H9 (cell line): Measurements from ENCODE around the gene SRPX. TPM values are rescaled to one million over a fixed set of nuclear protein-coding genes. Genes with fewer than 3 reads are reported as not detected.

Experiments
- DNase-seq: peaks from one replicate; pipeline ENCODE4 v3.0.0-alpha.2; 2017
- H2AFZ ChIP-seq: one replicate; pipeline ENCODE4 v1.6.1; 2013; ENCODE audit warnings: mild to moderate bottlenecking, low read length, control low read depth, moderate library complexity
- H2AK5ac ChIP-seq: 2 replicates; pipeline ENCODE4 v1.6.1; 2013; ENCODE audit warnings: low read length, control low read depth, mixed read lengths; ENCODE audit not compliant: insufficient read length
- H2BK120ac ChIP-seq: one replicate; pipeline ENCODE4 v1.6.1; 2013; ENCODE audit warnings: low read depth, mild to moderate bottlenecking, low read length, control low read depth, inconsistent platforms; ENCODE audit not compliant: poor library complexity, severe bottlenecking
- H2BK12ac ChIP-seq: 2 replicates; pipeline ENCODE4 v1.6.1; 2013; ENCODE audit warnings: low read length, control low read depth, mixed read lengths, low read depth; ENCODE audit not compliant: insufficient read length
- H2BK15ac ChIP-seq: 2 replicates; pipeline ENCODE4 v1.6.1; 2013; ENCODE audit warnings: low read depth, low read length, control low read depth
- H2BK20ac ChIP-seq: one replicate; pipeline ENCODE4 v1.6.1; 2013; ENCODE audit warnings: low read depth, mild to moderate bottlenecking, low read length, control low read depth, inconsistent platforms; ENCODE audit not compliant: poor library complexity, severe bottlenecking
- H2BK5ac ChIP-seq: 2 replicates; pipeline ENCODE4 v1.6.1; 2013; ENCODE audit warnings: low read length, control low read depth, mixed read lengths; ENCODE audit not compliant: insufficient read length
- H3K14ac ChIP-seq: 2 replicates; pipeline ENCODE4 v1.6.1; 2013; ENCODE audit warnings: low read length, control low read depth; ENCODE audit not compliant: insufficient read depth
- H3K18ac ChIP-seq: 2 replicates; pipeline ENCODE4 v1.6.1; 2013; ENCODE audit warnings: low read depth, mild to moderate bottlenecking, mixed read lengths, low read length, control low read depth; ENCODE audit not compliant: insufficient read length
- H3K23ac ChIP-seq: 2 replicates; pipeline ENCODE4 v1.6.1; 2013; ENCODE audit warnings: low read length, control low read depth, mixed read lengths, low read depth; ENCODE audit not compliant: insufficient read length
- H3K23me2 ChIP-seq: 2 replicates; pipeline ENCODE4 v1.6.1; 2013; ENCODE audit warnings: low read depth, mild to moderate bottlenecking, mixed read lengths, low read length, control low read depth; ENCODE audit not compliant: insufficient read length, poor library complexity, severe bottlenecking
- H3K27ac ChIP-seq: 2 replicates; pipeline ENCODE4 v1.5.1; 2013; ENCODE audit warnings: low read length, control low read depth, mixed read lengths, low read depth; ENCODE audit not compliant: insufficient read length
- H3K27me3 ChIP-seq: 2 replicates; pipeline ENCODE4 v1.6.1; 2013; ENCODE audit warnings: low read length, control low read depth, inconsistent platforms; ENCODE audit not compliant: insufficient read depth
- H3K4ac ChIP-seq: 2 replicates; pipeline ENCODE4 v1.6.1; 2013; ENCODE audit warnings: low read depth, mild to moderate bottlenecking, control low read depth, inconsistent platforms, low read length, moderate library complexity
- H3K4me1 ChIP-seq: 2 replicates; pipeline ENCODE4 v1.6.1; 2013; ENCODE audit warnings: low read length, control low read depth, inconsistent platforms; ENCODE audit not compliant: insufficient read depth
- H3K4me2 ChIP-seq: 2 replicates; pipeline ENCODE4 v1.6.1; 2013; ENCODE audit warnings: low read length, control low read depth, mixed read lengths; ENCODE audit not compliant: insufficient read length, insufficient read depth
- H3K56ac ChIP-seq: 2 replicates; pipeline ENCODE4 v1.6.1; 2013; ENCODE audit warnings: low read depth, mild to moderate bottlenecking, mixed read lengths, low read length, control low read depth; ENCODE audit not compliant: insufficient read length
- H3K79me1 ChIP-seq: 2 replicates; pipeline ENCODE4 v1.6.1; 2013; ENCODE audit warnings: low read depth, mild to moderate bottlenecking, moderate library complexity, low read length, control low read depth, inconsistent platforms; ENCODE audit not compliant: insufficient read depth, poor library complexity, severe bottlenecking
- H3K79me2 ChIP-seq: 2 replicates; pipeline ENCODE4 v1.6.1; 2013; ENCODE audit warnings: low read length, control low read depth, inconsistent platforms; ENCODE audit not compliant: insufficient read depth
- H3K9ac ChIP-seq: 2 replicates; pipeline ENCODE4 v1.6.1; 2013; ENCODE audit warnings: low read length, control low read depth, mixed read lengths; ENCODE audit not compliant: insufficient read length; ENCODE audit errors: extremely low read depth
- H3K9me3 ChIP-seq: one replicate; pipeline ENCODE4 v1.6.1; 2013; ENCODE audit warnings: low read depth, low read length, inconsistent platforms; ENCODE audit not compliant: control insufficient read depth
- H3T11ph ChIP-seq: one replicate; pipeline ENCODE4 v1.6.1; 2013; ENCODE audit warnings: mild to moderate bottlenecking, low read length, control low read depth, inconsistent platforms
- H4K20me1 ChIP-seq: one replicate; pipeline ENCODE4 v1.6.1; 2013; ENCODE audit not compliant: control insufficient read depth, insufficient read length, insufficient read depth
- H4K5ac ChIP-seq: 2 replicates; pipeline ENCODE4 v1.6.1; 2013; ENCODE audit warnings: low read depth, mild to moderate bottlenecking, mixed read lengths, low read length, control low read depth; ENCODE audit not compliant: insufficient read length
- H4K8ac ChIP-seq: replicated peaks from 2 replicates; pipeline ENCODE4 v1.6.1; 2013; ENCODE audit warnings: low read length, control low read depth, mixed read lengths, low read depth; ENCODE audit not compliant: insufficient read length
- H4K91ac ChIP-seq: 2 replicates; pipeline ENCODE4 v1.6.1; 2013; ENCODE audit warnings: low read depth, mild to moderate bottlenecking, moderate library complexity, mixed read lengths, low read length, control low read depth; ENCODE audit not compliant: insufficient read length
- H3K27ac Mint-ChIP-seq, 3 experiments: 2 replicates in 2 of 3; 3 replicates in 1 of 3; pipeline ENCODE4 v1.8.0; 2020 to 2021; ENCODE audit warnings: mixed read lengths in 3 of 3, mild to moderate bottlenecking in 1 of 3, moderate library complexity in 1 of 3
- H3K27me3 Mint-ChIP-seq: 2 replicates; pipeline ENCODE4 v1.8.0; 2021; ENCODE audit warnings: low read depth, mild to moderate bottlenecking, moderate library complexity, mixed read lengths
- H3K36me3 Mint-ChIP-seq, 3 experiments: 2 replicates in 2 of 3; 3 replicates in 1 of 3; pipeline ENCODE4 v1.8.0; 2020 to 2021; ENCODE audit warnings: low read depth in 3 of 3, mixed read lengths in 3 of 3; ENCODE audit not compliant: insufficient read depth in 1 of 3
- H3K4me1 Mint-ChIP-seq, 2 experiments: 2 replicates each; pipeline ENCODE4 v1.8.0; 2020; ENCODE audit warnings: mixed read lengths in 2 of 2
- H3K4me3 Mint-ChIP-seq, 2 experiments: 2 replicates in 1 of 2; 3 replicates in 1 of 2; pipeline ENCODE4 v1.8.0; 2020 to 2021; ENCODE audit warnings: mild to moderate bottlenecking in 2 of 2, mixed read lengths in 2 of 2, moderate library complexity in 1 of 2
- H3K9me3 Mint-ChIP-seq, 2 experiments: 2 replicates in 1 of 2; 3 replicates in 1 of 2; pipeline ENCODE4 v1.8.0; 2020; ENCODE audit warnings: mild to moderate bottlenecking in 2 of 2, mixed read lengths in 2 of 2, moderate library complexity in 1 of 2
- CTCF ChIP-seq: fragments of 200-600 bp; sonication (generic); conservative IDR thresholded peaks from 3 replicates; pipeline ENCODE4 v1.8.0; 2021; ENCODE audit warnings: antibody characterized with exemption, mild to moderate bottlenecking
- WGBS: extraction: QIAGEN DNeasy Blood & Tissue Kit; methylation state at CpG from one replicate; pipeline ENCODE4 v1.1.7; 2013; ENCODE audit warnings: missing lambda C conversion rate, low lambda C conversion rate, mixed read lengths; ENCODE audit not compliant: insufficient read length; ENCODE audit errors: extremely low coverage; 5-methylcytosine and 5-hydroxymethylcytosine counted together
- total RNA-seq: library from RNA; stranded (reverse); gene quantifications from 2 replicates; pipeline ENCODE4 v1.2.1, GENCODE V29; 2021

The SRPX gene
- total RNA-seq, 1 experiment from 2014 or later: 2.8 TPM

GRCh38 chrX:38256019-38256418 is 35.3 kb upstream of the SRPX start:
- Mint-ChIP-seq H3K4me1 (no peaks in the 10 kb centered on the region), H3K36me3 (peaks cover 0 to 3% (median 2%) of the 10 kb centered on the region in 3 experiments; a peak in 4 of 7 replicates), H3K27ac (no peak overlapping the region), H3K9me3 (peaks cover 60 to 65% of the 10 kb centered on the region in 2 experiments), H3K4me3 (no peak overlapping the region), H3K27me3 (no peaks in the 10 kb centered on the region; the same call in 1 of the 2 replicates)
- Histone ChIP-seq H4K8ac (no peak overlapping the region), H4K5ac (no peak overlapping the region), H2AK5ac (no peak overlapping the region), H2BK12ac (no peak overlapping the region), H3K79me2 (no peaks in the 10 kb centered on the region), H3K4me1 (no peaks in the 10 kb centered on the region), H3K23ac (no peak overlapping the region), H3K14ac (no peak overlapping the region; the same call in 1 of the 2 replicates), H3K23me2 (no peaks in the 10 kb centered on the region), H2BK120ac (no peak overlapping the region), H4K91ac (no peak overlapping the region), H3T11ph (no peak overlapping the region), H3K56ac (no peak overlapping the region), H3K9ac (no peak overlapping the region), H4K20me1 (no peaks in the 10 kb centered on the region), H3K4ac (no peak overlapping the region), H2BK15ac (no peak overlapping the region), H2AFZ (no peak overlapping the region), H3K27me3 (no peaks in the 10 kb centered on the region), H3K79me1 (no peaks in the 10 kb centered on the region), H3K27ac (no peak overlapping the region), H2BK20ac (no peak overlapping the region), H3K9me3 (no peaks in the 10 kb centered on the region), H2BK5ac (no peak overlapping the region), H3K18ac (no peak overlapping the region), H3K4me2 (no peak overlapping the region)
- no CpG with 5 or more reads among the region's 30 CpGs for WGBS
- no peak for TF ChIP-seq CTCF
- DNase-seq: no peak
